Keratinocyte (primary cell): ENCODE measurements around the gene DDX4. TPM values are rescaled to one million over a fixed set of nuclear protein-coding genes. Genes with fewer than 3 reads are reported as not detected.
"Not testable (repeated sequence)": the region's sequence is repeated elsewhere in the genome, so short reads cannot be mapped to it uniquely, and the experiment has no call there.

Experiments used
- DNase-seq: peaks from one replicate; pipeline ENCODE4 v3.0.0-alpha.2; 2011; ENCODE audit warnings: low read depth, missing footprints, low spot score
- FAIRE-seq: peaks from 2 replicates; lab custom pipeline; 2011; peaks lifted over from hg19 to GRCh38; lab: Jason Lieb, UNC
- H2AFZ ChIP-seq: 2 replicates; pipeline ENCODE4 v1.6.0; 2012; ENCODE audit warnings: low read length, control low read depth, inconsistent platforms; ENCODE audit not compliant: control insufficient read depth
- H3K27ac ChIP-seq: 2 replicates; pipeline ENCODE4 v1.5.1; 2011; ENCODE audit warnings: low read length; ENCODE audit not compliant: control insufficient read depth, insufficient read depth
- H3K27me3 ChIP-seq: 3 replicates; pipeline ENCODE4 v1.6.0; 2011; ENCODE audit warnings: low read length; ENCODE audit not compliant: control insufficient read depth, insufficient read depth; ENCODE audit errors: extremely low read depth
- H3K36me3 ChIP-seq, 2 experiments: 2 replicates in 1 of 2; 3 replicates in 1 of 2; pipeline ENCODE4 v1.5.1; 2011; ENCODE audit warnings: low read length in 2 of 2, mild to moderate bottlenecking in 1 of 2; ENCODE audit not compliant: control insufficient read depth in 2 of 2, insufficient read depth in 2 of 2; ENCODE audit errors: extremely low read depth in 1 of 2
- H3K4me1 ChIP-seq: 3 replicates; pipeline ENCODE4 v1.5.1; 2011; ENCODE audit warnings: low read length; ENCODE audit not compliant: control insufficient read depth, insufficient read depth; ENCODE audit errors: extremely low read depth
- H3K4me2 ChIP-seq: 3 replicates; pipeline ENCODE4 v1.6.0; 2011; ENCODE audit warnings: low read depth, low read length; ENCODE audit not compliant: control insufficient read depth, insufficient read depth; ENCODE audit errors: extremely low read depth
- H3K4me3 ChIP-seq, 3 experiments: fragments of 200-600 bp in 1 of 3; sonication (generic) in 1 of 3; 2 replicates in 2 of 3; 3 replicates in 1 of 3; pipeline ENCODE4 v1.5.1; 2011 to 2016; ENCODE audit warnings: low read length in 3 of 3, mild to moderate bottlenecking in 3 of 3, control low read depth in 2 of 3, inconsistent platforms in 1 of 3, low read depth in 1 of 3, mixed read lengths in 1 of 3, mixed run types in 1 of 3, moderate library complexity in 1 of 3; ENCODE audit not compliant: control insufficient read depth in 2 of 3, insufficient read depth in 2 of 3; ENCODE audit errors: extremely low read depth in 1 of 3
- H3K79me2 ChIP-seq: 2 replicates; pipeline ENCODE4 v1.6.0; 2012; ENCODE audit warnings: low read length; ENCODE audit not compliant: control insufficient read depth, insufficient read depth
- H3K9ac ChIP-seq: 3 replicates; pipeline ENCODE4 v1.6.0; 2011; ENCODE audit warnings: low read length; ENCODE audit not compliant: control insufficient read depth, insufficient read depth; ENCODE audit errors: extremely low read depth
- H3K9me1 ChIP-seq: 3 replicates; pipeline ENCODE4 v1.6.0; 2011; ENCODE audit warnings: low read length; ENCODE audit not compliant: control insufficient read depth, insufficient read depth; ENCODE audit errors: extremely low read depth
- H3K9me3 ChIP-seq: 2 replicates; pipeline ENCODE4 v1.5.1; 2012; ENCODE audit warnings: low read depth, low read length; ENCODE audit not compliant: control insufficient read depth
- H4K20me1 ChIP-seq: 3 replicates; pipeline ENCODE4 v1.6.0; 2011; ENCODE audit warnings: low read length; ENCODE audit not compliant: control insufficient read depth, insufficient read depth; ENCODE audit errors: extremely low read depth
- CTCF ChIP-seq, 3 experiments: IDR thresholded peaks in 1 of 3; conservative IDR thresholded peaks in 1 of 3; optimal IDR thresholded peaks in 1 of 3; 2 replicates in 2 of 3; 3 replicates in 1 of 3; pipeline versions ENCODE3 to v1.5.1; 2011; ENCODE audit warnings: low read length in 3 of 3, mild to moderate bottlenecking in 3 of 3, moderate library complexity in 2 of 3, control low read depth in 1 of 3, inconsistent platforms in 1 of 3; ENCODE audit not compliant: insufficient read depth in 2 of 3; ENCODE audit errors: extremely low read depth in 1 of 3
- EZH2 ChIP-seq: IDR thresholded peaks from one replicate; pipeline ENCODE4 v1.6.1; 2012; ENCODE audit warnings: inconsistent platforms, mild to moderate bottlenecking, low read length, moderate library complexity
- dilution Hi-C: fragments of 300-500 bp; cut with MboI; formaldehyde crosslinking; loops from one replicate; pipeline ENCODE4 v1.7.0; 2020; ENCODE audit warnings: low sequenced_read_pairs; ENCODE audit not compliant: extremely low pct_ligation_motif_present
- polyA plus RNA-seq, 5 experiments: library from polyadenylated mRNA; depleted of rRNA in 3 of 5; stranded (reverse) in 3 of 5; stranded (forward) in 1 of 5; unstranded in 1 of 5; fragments of >200 nt; gene quantifications; 1 replicate in 1 of 5; 2 replicates in 3 of 5; 3 replicates in 1 of 5; pipeline versions ENCODE4 v1.2.1 to v1.2.3, GENCODE V29; 2011 to 2012; ENCODE audit warnings: missing spikeins in 2 of 5, low read depth in 1 of 5, low replicate concordance in 1 of 5

Gene DDX4
- polyA plus RNA-seq, 1 donor (not counting 4 experiments of a cell fraction or from before 2014, with no cell fraction given): 0.04 TPM

DNA sequence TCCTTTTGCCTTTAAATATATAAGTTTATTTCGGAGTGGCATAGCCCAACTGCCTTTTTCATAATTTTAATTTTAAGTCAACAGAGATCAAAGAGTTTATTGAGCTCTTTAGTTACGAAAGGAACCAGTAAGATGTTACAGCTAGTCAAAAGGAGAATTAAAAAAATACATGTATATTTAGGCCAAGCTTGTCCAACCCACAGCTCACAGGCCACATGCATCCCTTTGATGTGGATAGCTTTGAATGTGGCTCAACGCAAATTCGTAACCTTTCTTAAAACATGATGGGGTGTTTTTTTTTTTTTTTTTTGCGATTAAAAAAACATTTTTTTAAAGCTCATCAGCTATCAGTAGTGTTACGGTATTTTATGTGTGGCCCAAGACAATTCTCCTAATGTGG, 63.1 kb downstream of the DDX4 start:
- Histone ChIP-seq H3K79me2 (no peaks in the 10 kb centered on the region), H3K9ac (no peak overlapping the region), H3K36me3 (no peaks in the 10 kb centered on the region), H2AFZ (no peak overlapping the region), H4K20me1 (no peaks in the 10 kb centered on the region), H3K27me3 (no peaks in the 10 kb centered on the region), H3K4me1 (no peaks in the 10 kb centered on the region), H3K4me2 (no peak overlapping the region), H3K9me3 (no peaks in the 10 kb centered on the region), H3K4me3 (no peak overlapping the region), H3K27ac (no peak overlapping the region), H3K9me1 (no peaks in the 10 kb centered on the region)
- TF ChIP-seq EZH2 (no peak), CTCF (optimal IDR thresholded peaks at IDR 0.05 in 1 of 3, IDR thresholded peaks at IDR 0.05 in 1 of 3, conservative IDR thresholded peaks at IDR 0.05 in 1 of 3; ENCODE audit: extremely low read depth in 1 of 3, insufficient read depth in 2 of 3, low read length in 3 of 3) (no peak)
- FAIRE-seq: no peak
- no peak for DNase-seq
- dilution Hi-C loops: no loop called here

DNA sequence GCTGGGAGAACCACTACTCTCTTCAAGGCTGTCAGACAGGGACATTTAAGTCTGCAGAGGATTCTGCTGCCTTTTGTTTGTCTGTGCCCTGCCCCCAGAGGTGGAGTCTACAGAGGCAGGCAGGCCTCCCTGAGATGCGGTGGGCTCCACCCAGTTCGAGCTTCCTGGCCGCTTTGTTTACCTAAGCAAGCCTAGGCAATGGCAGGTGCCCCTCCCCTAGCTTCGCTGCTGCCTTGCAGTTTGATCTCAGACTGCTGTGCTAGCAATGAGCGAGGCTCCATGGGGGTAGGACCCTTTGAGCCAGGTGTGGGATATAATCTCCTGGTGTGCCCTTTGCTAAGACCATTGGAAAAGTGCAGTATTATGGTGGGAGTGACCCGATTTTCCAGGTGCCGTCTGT, 71.0 kb downstream of the DDX4 start:
- H3K27ac ChIP-seq, H3K9me3 ChIP-seq, H3K9me1 ChIP-seq, H3K36me3 ChIP-seq, H3K4me3 ChIP-seq, DNase-seq, dilution Hi-C loops, H4K20me1 ChIP-seq, H3K4me2 ChIP-seq, H2AFZ ChIP-seq, H3K4me1 ChIP-seq, FAIRE-seq, H3K27me3 ChIP-seq, H3K79me2 ChIP-seq, H3K9ac ChIP-seq: not testable (repeated sequence)

DNA sequence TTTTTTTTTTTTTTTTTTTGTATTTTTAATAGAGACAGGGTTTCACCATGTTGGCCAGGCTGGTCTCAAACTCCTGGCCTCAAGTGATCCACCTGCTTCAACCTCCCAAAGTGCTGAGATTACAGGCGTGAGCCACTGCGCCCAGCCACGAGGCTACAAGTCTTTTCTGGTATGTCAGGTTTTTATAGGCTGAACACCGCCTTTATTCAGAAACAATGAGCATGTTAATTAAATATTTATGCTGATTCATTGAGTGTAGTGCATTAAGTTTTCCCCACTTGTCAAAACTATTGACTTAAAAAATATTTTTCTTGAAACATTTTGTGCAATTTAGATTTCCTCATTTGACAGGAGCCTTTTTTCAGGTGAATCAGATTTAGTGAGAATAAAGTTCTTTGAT, 78.1 kb downstream of the DDX4 start:
- DNase-seq, H3K9me3 ChIP-seq, H3K9me1 ChIP-seq, H3K9ac ChIP-seq, H2AFZ ChIP-seq, H3K4me2 ChIP-seq, H3K27me3 ChIP-seq, dilution Hi-C loops, H3K4me3 ChIP-seq, H4K20me1 ChIP-seq, H3K27ac ChIP-seq, FAIRE-seq, H3K4me1 ChIP-seq, H3K79me2 ChIP-seq, H3K36me3 ChIP-seq: not testable (repeated sequence)
